ENCODE data around the gene NOL6. TPM values are rescaled to one million over a fixed set of nuclear protein-coding genes. Genes with fewer than 3 reads are reported as not detected.
"Not testable (repeated sequence)": the region's sequence is repeated elsewhere in the genome, so short reads cannot be mapped to it uniquely, and the experiment has no call there.

NOL6 gene
- total RNA-seq, 1 experiment from 2014 or later: 49.6 TPM

DNA sequence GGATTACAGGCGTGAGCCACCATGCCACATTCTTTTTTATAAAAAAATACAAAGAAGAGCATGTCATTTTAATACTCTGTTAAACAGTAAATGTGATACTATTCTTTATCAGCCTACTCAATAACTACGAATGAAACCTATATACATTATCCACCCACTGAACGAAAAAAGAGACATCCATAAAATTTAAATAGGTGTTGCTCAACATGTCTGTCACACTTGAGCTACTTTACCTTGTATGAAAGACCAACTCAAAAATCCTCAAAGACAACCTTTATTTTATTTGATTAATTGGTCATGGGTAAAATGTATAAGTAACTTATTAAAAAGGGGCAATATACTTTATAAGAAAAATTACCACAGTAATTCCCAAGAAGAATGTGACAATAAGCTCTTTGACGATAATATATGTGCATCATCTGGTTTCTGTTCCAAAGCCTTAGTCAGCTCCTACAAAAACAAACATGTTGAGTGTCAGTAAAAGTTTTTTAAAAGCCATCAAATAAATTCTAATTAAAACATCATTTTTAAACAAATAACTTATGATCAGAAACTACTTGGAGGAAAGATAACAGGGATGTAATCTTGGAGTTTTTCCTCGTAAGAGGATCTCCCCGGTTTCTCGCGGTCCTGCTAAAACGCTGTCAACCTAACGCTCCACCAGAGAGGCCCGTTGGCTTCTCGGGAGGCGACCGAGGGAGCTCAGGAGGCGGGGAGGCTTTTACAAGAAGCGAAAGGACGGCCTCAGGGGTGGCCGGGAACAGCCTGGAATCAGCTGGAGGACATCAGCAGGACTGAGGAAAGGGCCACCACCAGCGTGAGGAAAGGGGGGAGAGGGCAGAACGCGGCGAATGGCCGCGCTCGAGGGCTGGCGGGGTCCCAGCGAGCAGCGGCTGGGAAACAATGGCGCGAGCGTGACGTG, 36.8 kb upstream of the NOL6 start:
- H3K27ac ChIP-seq (ENCODE audit: low read depth, low read length, poor library complexity, severe bottlenecking): peak overlapping the region; percentile 92
- intact Hi-C loops (cut with micrococcal nuclease; ENCODE audit: unreplicated experiment): no loop called here
- no peak for TF ChIP-seq EZH2 (IDR thresholded peaks at IDR 0.05; ENCODE audit: borderline replicate concordance, low read depth, low read length, poor library complexity, severe bottlenecking)
- TF ChIP-seq, protein P1, sequence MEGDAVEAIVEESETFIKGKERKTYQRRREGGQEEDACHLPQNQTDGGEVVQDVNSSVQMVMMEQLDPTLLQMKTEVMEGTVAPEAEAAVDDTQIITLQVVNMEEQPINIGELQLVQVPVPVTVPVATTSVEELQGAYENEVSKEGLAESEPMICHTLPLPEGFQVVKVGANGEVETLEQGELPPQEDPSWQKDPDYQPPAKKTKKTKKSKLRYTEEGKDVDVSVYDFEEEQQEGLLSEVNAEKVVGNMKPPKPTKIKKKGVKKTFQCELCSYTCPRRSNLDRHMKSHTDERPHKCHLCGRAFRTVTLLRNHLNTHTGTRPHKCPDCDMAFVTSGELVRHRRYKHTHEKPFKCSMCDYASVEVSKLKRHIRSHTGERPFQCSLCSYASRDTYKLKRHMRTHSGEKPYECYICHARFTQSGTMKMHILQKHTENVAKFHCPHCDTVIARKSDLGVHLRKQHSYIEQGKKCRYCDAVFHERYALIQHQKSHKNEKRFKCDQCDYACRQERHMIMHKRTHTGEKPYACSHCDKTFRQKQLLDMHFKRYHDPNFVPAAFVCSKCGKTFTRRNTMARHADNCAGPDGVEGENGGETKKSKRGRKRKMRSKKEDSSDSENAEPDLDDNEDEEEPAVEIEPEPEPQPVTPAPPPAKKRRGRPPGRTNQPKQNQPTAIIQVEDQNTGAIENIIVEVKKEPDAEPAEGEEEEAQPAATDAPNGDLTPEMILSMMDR (conservative IDR thresholded peaks at IDR 0.05; ENCODE audit: low read depth, low read length): no peak
- ChIA-PET POLR2A (ENCODE audit: low non-redundant PET) (no interaction called here), CTCF (interaction anchor here (0.6 to 1.5 kb wide), 3 partner anchors 58 to 486 kb away, joined by 3 read pairs; partner anchors contain the start of genes DNAJA1 and NFX1)
- no peaks in the 10 kb centered on the region for H3K9me3 ChIP-seq (ENCODE audit: low read depth, low read length, poor library complexity, severe bottlenecking)
- BruUV-seq (replicated peaks): TSS peak; percentile 84
- peak; percentile 77 for DNase-seq (ENCODE audit: low spot score)
- H3K27me3 ChIP-seq (replicated peaks; ENCODE audit: insufficient read depth, low read depth, low read length, poor library complexity): no peaks in the 10 kb centered on the region
- no peaks in the 10 kb centered on the region for H3K36me3 ChIP-seq (ENCODE audit: insufficient read depth, low read length, poor library complexity, severe bottlenecking)
- no peaks in the 10 kb centered on the region for H3K4me1 ChIP-seq (ENCODE audit: insufficient read depth, low read length, poor library complexity, severe bottlenecking)
- H3K4me3 ChIP-seq (ENCODE audit: low read depth, low read length, poor library complexity, severe bottlenecking): peak overlapping the region; percentile 51

DNA sequence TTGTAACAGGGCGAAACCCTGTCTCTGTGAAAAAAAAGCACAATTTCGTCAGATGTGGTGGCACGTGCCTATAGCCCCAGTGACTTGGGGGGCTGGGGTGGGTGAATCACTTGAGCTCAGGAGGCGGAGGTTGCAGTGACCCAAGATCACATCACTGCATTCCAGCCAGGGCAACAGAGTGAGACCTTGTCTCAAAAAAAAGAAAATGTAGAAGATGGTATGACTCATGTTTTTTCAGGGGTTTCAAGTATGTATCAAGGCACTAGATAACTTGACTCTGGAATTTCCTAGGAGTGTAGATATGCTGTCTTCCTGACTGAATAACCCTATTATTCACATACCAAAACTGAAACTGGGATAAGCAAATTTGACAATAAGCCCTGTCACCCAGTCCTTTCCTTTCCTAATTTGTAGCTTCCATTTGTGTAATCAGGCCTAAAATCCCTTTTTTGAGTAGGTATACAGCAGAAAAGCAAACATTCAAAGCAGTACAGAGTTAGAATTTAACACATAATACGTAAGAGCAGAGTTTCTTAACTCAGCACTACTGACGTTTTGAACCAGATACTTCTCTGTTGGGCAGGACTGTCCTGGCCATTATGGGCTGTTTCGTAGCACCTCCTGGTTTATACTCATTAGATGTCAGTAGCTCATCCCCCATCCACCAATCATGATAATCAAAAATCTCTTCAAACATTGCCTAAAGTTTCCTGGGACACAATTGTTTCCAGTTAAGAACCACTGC, 33.1 kb upstream of the NOL6 start:
- Histone ChIP-seq H3K36me3 (ENCODE audit: insufficient read depth, low read length, poor library complexity, severe bottlenecking) (no peaks in the 10 kb centered on the region), H3K9me3 (ENCODE audit: low read depth, low read length, poor library complexity, severe bottlenecking) (no peaks in the 10 kb centered on the region), H3K27ac (ENCODE audit: low read depth, low read length, poor library complexity, severe bottlenecking) (no peak overlapping the region), H3K4me3 (ENCODE audit: low read depth, low read length, poor library complexity, severe bottlenecking) (no peak overlapping the region), H3K27me3 (replicated peaks; ENCODE audit: insufficient read depth, low read depth, low read length, poor library complexity) (no peaks in the 10 kb centered on the region), H3K4me1 (ENCODE audit: insufficient read depth, low read length, poor library complexity, severe bottlenecking) (no peaks in the 10 kb centered on the region)
- CTCF ChIA-PET: no interaction called here
- POLR2A ChIA-PET (ENCODE audit: low non-redundant PET): no interaction called here
- BruUV-seq (replicated peaks): no TSS peak
- DNase-seq (ENCODE audit: low spot score): no peak
- TF ChIP-seq EZH2 (IDR thresholded peaks at IDR 0.05; ENCODE audit: borderline replicate concordance, low read depth, low read length, poor library complexity, severe bottlenecking): no peak
- TF ChIP-seq, protein P1 (conservative IDR thresholded peaks at IDR 0.05; ENCODE audit: low read depth, low read length): no peak
- intact Hi-C loops (cut with micrococcal nuclease; ENCODE audit: unreplicated experiment): no loop called here

DNA sequence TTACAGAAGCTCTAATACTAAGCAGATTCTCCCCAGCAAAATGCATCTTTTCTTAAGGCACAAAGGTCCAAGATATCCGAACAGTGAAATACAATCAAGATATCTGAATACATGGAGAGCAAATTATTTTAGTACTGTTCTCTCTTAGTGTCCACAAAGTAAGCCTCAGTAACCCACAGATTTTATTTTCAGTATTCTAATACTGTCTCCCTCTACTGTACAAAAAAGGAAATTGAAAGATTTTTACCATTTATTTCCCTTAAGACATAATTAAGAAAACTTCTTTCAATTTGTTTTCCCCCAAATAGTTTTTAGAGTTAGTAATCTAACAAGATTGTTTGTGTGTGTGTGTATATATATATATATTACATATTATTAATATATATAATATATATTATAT, 24.7 kb upstream of the NOL6 start:
- intact Hi-C loops (cut with micrococcal nuclease; ENCODE audit: unreplicated experiment): no loop called here
- Histone ChIP-seq H3K4me1 (ENCODE audit: insufficient read depth, low read length, poor library complexity, severe bottlenecking) (no peaks in the 10 kb centered on the region), H3K9me3 (ENCODE audit: low read depth, low read length, poor library complexity, severe bottlenecking) (no peaks in the 10 kb centered on the region), H3K36me3 (ENCODE audit: insufficient read depth, low read length, poor library complexity, severe bottlenecking) (no peaks in the 10 kb centered on the region), H3K27ac (ENCODE audit: low read depth, low read length, poor library complexity, severe bottlenecking) (no peak overlapping the region), H3K27me3 (replicated peaks; ENCODE audit: insufficient read depth, low read depth, low read length, poor library complexity) (no peaks in the 10 kb centered on the region), H3K4me3 (ENCODE audit: low read depth, low read length, poor library complexity, severe bottlenecking) (no peak overlapping the region)
- BruUV-seq (replicated peaks): no TSS peak
- CTCF ChIA-PET: no interaction called here
- TF ChIP-seq, protein P1 (conservative IDR thresholded peaks at IDR 0.05; ENCODE audit: low read depth, low read length): peak; percentile 41; the same call in 1 of the 2 replicates
- TF ChIP-seq EZH2 (IDR thresholded peaks at IDR 0.05; ENCODE audit: borderline replicate concordance, low read depth, low read length, poor library complexity, severe bottlenecking): no peak
- POLR2A ChIA-PET (ENCODE audit: low non-redundant PET): no interaction called here
- DNase-seq (ENCODE audit: low spot score): peak; percentile 31

DNA sequence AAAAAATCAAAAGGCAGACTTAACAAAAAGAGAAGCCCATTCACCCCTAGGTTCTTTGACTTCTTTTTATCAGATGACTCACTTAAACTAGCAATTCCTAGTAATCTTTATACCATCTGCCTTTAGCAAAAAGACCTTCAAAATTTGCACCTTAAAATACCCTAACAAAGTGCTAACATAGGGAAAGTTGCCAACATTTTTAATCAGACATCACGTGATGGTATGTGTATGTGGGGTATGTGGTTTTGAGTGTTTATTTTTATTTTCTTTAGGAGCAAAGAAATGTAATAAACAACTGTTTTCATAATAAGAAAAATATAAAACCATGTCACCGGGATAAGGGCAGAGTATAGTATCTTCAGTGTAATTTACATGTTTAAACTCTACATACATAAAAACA, 20.1 kb upstream of the NOL6 start:
- H3K27me3 ChIP-seq (replicated peaks; ENCODE audit: insufficient read depth, low read depth, low read length, poor library complexity); H3K27ac ChIP-seq (ENCODE audit: low read depth, low read length, poor library complexity, severe bottlenecking); CTCF ChIA-PET; H3K9me3 ChIP-seq (ENCODE audit: low read depth, low read length, poor library complexity, severe bottlenecking); BruUV-seq (replicated peaks); H3K36me3 ChIP-seq (ENCODE audit: insufficient read depth, low read length, poor library complexity, severe bottlenecking); H3K4me3 ChIP-seq (ENCODE audit: low read depth, low read length, poor library complexity, severe bottlenecking); DNase-seq (ENCODE audit: low spot score); intact Hi-C loops (cut with micrococcal nuclease; ENCODE audit: unreplicated experiment); H3K4me1 ChIP-seq (ENCODE audit: insufficient read depth, low read length, poor library complexity, severe bottlenecking); POLR2A ChIA-PET (ENCODE audit: low non-redundant PET): not testable (repeated sequence)

All from A673 (cell line).